ENCODE results near the gene CALCOCO1.
A peak's percentile ranks its signal among the peaks of the same experiment; 100 is the strongest.
"Not testable (repeated sequence)": the region's sequence is repeated elsewhere in the genome, so short reads cannot be mapped to it uniquely, and the experiment has no call there.

Gene CALCOCO1

GRCh38 chr12:53696285-53696654 is 31.0 kb downstream of the CALCOCO1 start:
- DNase-seq, result peak; percentile 98 to 99

- DNase-seq, result no peak
Measured at GRCh38 chr12:53695152-53696145, 31.8 kb downstream of the CALCOCO1 start.

DNA sequence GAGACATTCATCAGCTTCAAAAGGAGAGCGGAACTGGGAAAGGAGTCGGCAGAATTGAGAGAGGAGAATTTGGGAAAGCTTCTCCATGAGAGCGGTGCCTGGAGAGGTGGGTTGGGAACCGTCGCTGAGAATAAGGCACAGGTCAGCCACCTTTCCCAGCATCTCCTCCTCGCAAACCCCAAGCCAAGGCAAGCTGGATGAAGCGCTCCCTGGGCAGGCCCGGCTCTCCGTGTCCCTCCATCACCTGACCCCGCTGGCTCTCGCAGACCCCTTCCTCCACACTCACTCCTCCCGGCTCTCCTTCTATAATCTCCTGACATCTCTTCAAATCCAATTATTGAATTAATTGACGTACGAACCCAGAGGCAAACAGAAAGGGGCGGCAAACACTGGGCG is 32.5 kb downstream of the CALCOCO1 start:
- DNase-seq, result no peak

- no peak for DNase-seq
Measured at GRCh38 chr12:53688134-53688533, 39.1 kb downstream of the CALCOCO1 start.

DNA sequence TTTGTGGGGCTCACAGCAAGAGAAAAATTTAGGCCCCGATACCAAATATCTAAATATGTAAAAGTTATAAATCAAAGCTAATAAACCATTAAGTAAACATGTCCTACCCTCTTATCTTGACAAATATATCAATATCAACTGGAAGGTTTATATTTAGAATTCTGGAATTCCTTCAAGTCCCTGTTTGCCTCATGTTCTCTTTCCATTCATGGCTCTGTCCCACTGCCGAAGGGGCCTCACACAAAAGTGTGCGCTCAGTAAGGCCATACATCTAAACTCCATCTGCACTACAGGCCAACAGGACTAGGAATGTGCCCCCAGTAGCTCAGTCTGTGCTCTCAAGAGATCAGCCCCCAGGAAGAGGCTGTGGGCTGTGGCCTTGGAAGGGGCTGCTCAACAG is 40.8 kb downstream of the CALCOCO1 start:
- DNase-seq, result no peak

GRCh38 chr12:53684654-53685220 is 42.5 kb downstream of the CALCOCO1 start:
- no peak for DNase-seq

- no peak for DNase-seq
Measured at GRCh38 chr12:53683983-53684382, 43.3 kb downstream of the CALCOCO1 start.

DNA sequence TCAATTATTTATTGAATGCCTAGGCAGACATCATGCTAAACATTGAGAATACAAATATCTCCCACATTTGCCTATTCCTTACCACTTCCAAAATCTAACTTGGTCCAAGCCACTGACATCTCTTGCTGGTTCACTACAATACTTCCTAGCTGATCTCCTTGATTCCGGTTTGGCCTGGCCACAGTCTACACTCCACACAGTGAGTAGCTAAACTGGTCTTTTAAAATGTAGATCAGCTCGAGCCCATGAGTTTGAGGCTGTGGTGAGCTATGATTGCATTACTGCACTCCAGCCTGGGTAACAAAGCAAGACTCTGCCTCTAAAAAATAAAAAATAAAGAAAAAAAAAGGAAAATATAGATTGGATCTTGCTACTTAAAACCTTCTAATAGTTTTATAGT is 43.8 kb downstream of the CALCOCO1 start:
- no peak for DNase-seq

- DNase-seq, result not testable (repeated sequence)
Measured at GRCh38 chr12:53680061-53680460, 47.2 kb downstream of the CALCOCO1 start.

DNA sequence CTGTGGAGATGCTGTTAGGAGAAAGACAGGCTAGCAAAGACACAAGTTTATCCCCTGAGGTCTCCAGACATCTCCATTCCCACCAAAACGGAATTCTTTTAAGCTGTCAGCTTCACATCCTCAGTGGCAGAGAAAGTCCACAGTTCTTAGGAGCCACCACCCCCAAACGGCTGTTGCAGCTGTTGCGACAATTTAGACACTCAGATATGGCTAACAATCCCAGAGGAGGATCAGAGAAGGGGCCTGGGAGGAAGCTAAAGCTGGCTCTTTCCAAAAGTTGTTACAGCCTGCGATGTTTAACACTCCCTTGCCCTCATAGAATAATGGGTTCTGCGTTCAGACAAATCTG is 49.5 kb downstream of the CALCOCO1 start:
- no peak for DNase-seq

DNA sequence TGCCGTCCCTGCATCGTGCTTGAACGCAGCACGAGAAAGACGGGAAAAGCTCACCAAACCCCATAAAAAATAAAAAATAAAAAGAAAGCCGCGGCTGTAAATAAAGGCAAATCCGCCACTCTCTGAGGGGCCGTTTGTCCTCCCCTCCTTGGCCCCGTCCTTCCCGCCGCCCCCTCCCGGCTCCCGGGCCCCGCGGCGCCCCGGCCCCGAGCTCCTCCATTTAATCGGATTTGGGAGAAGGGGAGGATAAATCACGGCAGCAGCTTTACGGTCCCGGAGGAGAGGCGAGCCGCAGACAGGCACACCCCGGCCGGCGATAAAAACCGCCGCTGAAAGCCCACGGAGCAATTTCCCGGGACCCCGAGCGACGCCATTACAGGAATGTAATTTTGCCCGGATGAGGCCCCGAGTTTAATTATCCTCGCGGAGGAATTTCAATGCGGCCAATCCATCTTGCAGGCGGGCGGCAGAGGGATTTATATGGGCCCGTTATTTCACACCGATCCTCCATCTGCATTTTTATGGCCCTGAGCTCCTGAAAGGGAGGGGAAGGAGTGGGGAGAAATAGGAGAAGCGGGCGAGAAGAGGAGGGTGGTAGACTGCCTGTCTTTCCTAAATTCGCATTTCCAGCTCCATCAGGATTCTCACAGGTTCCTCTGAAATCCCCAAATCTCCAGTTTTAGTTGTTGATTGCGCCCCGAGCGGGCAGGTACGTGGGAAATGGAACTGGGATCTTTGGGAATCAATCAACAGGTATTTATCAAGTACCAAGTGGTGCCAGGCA is 50.0 kb downstream of the CALCOCO1 start:
- DNase-seq, result no peak

DNA sequence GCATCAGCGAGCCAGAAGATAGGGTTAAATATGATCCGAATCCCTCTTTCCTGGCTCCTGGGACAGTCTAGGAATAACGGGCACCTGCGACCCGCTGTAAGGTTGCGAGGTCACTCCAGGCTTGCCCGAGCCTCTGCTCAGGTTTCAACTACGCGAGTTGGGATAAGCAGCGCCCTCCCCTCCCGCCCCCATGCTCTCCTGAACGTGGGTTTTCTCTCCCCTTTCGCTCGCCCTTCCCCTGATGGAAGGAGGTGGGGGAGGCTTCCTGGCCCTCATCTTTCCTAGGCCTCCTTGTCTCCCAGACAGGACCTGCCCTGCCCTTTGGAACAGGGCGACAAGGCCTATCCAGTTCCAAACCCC is 50.6 kb downstream of the CALCOCO1 start:
- DNase-seq, result no peak

- DNase-seq, result peak; percentile 98 to 99
Measured at GRCh38 chr12:53675701-53676607, 51.3 kb downstream of the CALCOCO1 start, which contains the start of gene ATP5MC2. Gene ATP5MC2 (minus strand): TSS chr12:53676083. CDS start chr12:53672614, 3,469 bp downstream.

DNA sequence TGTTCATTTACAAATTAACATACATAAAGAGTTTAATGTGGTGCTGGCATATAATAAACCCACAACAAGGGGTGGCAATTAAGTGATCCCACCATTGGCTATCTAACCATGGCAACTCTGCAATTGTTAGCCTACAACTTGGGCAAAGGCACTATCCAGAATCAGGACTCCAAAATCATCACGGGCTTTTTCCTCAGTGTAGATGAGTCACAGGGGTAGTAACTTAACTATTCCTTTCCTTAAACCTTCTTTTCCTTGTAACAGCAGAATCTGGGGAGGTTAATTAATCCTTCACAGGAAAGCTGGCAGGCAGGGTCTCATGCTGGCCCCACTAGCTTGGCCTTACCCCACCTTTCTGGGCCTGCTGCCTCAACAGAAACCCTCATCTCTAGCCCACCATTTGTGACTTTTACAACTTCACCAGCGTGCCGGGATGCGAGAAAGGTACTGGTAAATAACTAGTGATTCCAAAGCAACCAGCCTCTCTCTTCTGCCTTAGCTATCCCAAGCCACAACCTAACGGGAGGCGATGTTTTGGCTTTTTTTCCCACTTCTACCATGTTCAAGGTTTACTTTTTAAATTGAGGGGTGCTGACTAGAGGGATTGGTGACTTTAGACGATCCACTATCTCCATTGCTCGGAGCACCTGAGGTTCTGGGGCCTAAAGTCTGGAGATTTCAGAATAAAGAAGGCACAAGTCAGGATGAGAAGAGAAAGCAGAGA is 52.1 kb downstream of the CALCOCO1 start:
- DNase-seq, result no peak

- no peak for DNase-seq
Measured at GRCh38 chr12:53670971-53671370, 56.3 kb downstream of the CALCOCO1 start.

DNA sequence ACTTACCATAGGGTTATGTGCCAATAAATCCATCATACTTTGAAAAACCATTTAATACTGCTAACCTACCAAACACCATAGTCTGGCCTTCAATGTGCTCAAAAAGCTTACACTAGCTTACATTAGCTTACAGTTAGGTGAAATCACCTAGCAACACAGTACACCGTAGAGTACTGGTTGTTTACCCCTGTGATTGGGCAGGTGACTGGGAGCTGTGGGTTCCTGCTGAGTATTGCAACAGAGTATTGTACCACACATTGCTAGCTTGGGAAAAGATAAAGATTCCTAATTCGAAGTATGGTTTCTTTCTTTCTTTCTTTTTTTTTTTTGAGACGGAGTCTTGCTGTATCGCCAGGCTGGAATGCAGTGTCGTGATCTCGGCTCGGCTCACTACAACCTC is 56.9 kb downstream of the CALCOCO1 start:
- DNase-seq, result no peak

DNA sequence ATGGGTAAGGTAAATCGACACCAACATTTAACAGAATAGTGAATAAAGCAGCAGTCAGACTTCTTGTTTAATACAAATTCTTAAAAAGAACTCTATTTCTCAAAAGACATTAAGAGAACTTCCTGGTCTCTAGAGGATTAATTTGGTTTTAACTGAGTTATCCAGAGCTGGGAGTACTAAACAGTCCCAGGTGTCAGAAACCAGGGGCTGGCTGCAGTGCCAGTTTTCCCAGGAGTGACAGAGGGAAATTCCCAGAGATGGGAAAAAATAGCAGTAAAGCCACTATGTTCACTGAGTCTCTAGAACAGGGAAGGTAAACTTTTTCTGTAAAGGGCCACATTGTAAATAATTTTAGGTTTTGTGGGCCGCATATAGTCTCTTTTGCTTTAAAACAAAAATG is 60.2 kb downstream of the CALCOCO1 start:
- no peak for DNase-seq

DNA sequence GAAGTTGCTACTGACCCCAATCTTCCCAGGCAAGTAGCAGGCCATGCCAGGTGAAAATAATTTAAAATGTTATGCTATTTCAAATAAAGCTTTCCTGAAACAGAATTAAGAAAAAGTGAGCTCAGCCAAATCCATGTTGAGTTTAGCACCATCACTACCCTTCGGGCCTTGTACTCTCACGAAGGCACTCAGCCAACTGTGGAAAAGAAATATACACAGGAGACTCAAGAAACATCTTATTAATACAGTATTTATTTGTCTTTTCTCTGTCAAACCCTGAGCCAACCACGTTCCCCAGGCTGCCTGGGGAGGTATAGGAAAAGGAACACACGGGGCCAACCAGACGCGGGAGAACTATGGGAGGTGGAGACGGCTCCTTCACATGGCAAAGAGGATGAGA is 62.3 kb downstream of the CALCOCO1 start:
- no peak for DNase-seq

DNA sequence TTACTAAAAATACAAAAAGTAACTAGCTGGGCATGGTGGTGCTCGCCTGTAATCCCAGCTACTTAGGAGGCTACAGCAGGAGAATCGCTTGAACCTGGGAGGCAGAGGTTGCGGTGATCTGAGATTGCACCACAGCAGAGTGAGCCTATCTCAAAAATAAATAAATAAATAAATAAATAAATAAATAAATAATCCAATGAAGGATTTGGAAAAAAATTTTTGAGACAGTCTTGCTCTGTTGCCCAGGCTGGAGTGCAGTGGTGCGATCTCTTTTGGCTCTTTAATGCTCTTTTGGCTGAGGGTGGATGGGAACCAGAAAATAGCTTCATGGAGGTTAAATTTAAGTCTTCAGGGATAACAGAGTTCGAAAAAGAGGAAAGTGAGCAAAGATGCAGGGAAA is 63.1 kb downstream of the CALCOCO1 start:
- DNase-seq, result no peak

DNA sequence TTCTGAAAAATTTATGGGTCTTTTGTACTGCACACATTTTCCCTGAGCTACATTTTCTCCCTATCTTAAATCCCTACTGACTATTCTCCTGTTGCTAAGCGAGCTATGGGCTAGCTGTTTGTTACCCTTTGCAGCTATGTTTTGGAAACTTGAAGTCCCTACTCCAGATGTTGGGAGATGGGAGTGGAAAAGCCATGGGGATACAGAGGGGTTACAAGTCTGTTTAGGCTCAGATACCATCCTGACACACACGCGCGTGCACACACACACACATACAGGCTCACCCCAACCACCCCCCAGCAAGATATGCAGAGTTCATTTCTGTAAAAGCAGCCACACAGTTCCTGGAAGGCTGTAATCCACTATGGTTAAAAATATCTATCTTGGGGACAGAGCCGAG is 67.2 kb downstream of the CALCOCO1 start:
- DNase-seq, result no peak

DNA sequence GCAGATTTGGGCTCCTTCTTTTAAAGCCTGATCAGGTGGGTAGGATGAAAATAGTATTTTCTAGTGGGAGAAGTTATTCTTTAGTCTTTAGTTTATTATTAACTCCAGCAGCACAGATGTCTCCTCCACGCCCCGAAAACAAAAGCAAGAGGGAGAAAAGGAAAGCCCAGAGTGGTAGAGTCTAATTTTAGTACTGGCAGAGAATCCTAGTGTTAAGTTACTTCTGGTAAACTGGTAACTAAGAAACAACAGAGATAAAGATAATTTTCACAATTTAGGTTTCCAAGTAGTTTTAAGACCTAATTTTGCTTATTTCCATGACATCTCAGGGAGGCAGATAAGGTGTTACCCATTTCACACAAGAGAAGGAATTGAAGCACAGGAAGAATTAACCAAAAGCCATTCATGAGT is 67.7 kb downstream of the CALCOCO1 start:
- peak; percentile 21 to 47 for DNase-seq

- DNase-seq, result peak; percentile 93 to 96
Measured at GRCh38 chr12:53659011-53659551, 68.2 kb downstream of the CALCOCO1 start.
